Measurements from ENCODE around the gene TPCN1. TPM values are rescaled to one million over a fixed set of nuclear protein-coding genes. Genes with fewer than 3 reads are reported as not detected.

The TPCN1 gene
- total and polyA plus RNA-seq, 2 of the 13 experiments (the other 11 are each of a cell fraction or from before 2014, with no cell fraction given): 8.0 to 26.8 TPM

GRCh38 chr12:113271853-113272561, 50.7 kb downstream of the TPCN1 start (continued):
- TF ChIP-seq KIAA2018 (CRISPR knock-in tag; IDR thresholded peaks at IDR 0.05; ENCODE audit: borderline replicate concordance): no peak
- TF ChIP-seq PHF20 (CRISPR knock-in tag; IDR thresholded peaks at IDR 0.05): no peak
- TF ChIP-seq KMT2B (CRISPR knock-in tag; IDR thresholded peaks at IDR 0.05): no peak
- no peak for TF ChIP-seq IRX3 (CRISPR knock-in tag; IDR thresholded peaks at IDR 0.05; ENCODE audit: borderline replicate concordance, low read depth)
- no peak for TF ChIP-seq ZNF879 (CRISPR knock-in tag; IDR thresholded peaks at IDR 0.05)
- TF ChIP-seq MAFK (conservative IDR thresholded peaks at IDR 0.05 in 1 of 2, IDR thresholded peaks at IDR 0.05 in 1 of 2; ENCODE audit: low read length in 2 of 2): no peak
- TF ChIP-seq TOE1 (CRISPR knock-in tag; IDR thresholded peaks at IDR 0.05): no peak
- TF ChIP-seq ZNF629 (CRISPR knock-in tag; conservative IDR thresholded peaks at IDR 0.05): no peak
- no peak for TF ChIP-seq THAP7 (CRISPR knock-in tag; IDR thresholded peaks at IDR 0.05)
- no peak for TF ChIP-seq ATF5 (CRISPR knock-in tag; IDR thresholded peaks at IDR 0.05; ENCODE audit: low read depth)
- TF ChIP-seq ZNF205 (CRISPR knock-in tag; IDR thresholded peaks at IDR 0.05): no peak
- TF ChIP-seq ZSCAN22 (CRISPR knock-in tag; IDR thresholded peaks at IDR 0.05): no peak
- TF ChIP-seq DNMT1 (CRISPR knock-in tag; IDR thresholded peaks at IDR 0.05): no peak
- no peak for TF ChIP-seq ZNF354B (CRISPR knock-in tag; IDR thresholded peaks at IDR 0.05)
- no peak for TF ChIP-seq ZNF615 (CRISPR knock-in tag; IDR thresholded peaks at IDR 0.05; ENCODE audit: borderline replicate concordance)
- TF ChIP-seq ARID4A (CRISPR knock-in tag; IDR thresholded peaks at IDR 0.05; ENCODE audit: borderline replicate concordance): peak; percentile 51; the same call in 1 of the 2 replicates
